ENCODE measurements around the gene SIL1.

- TF ChIP-seq CREB1 (IDR thresholded peaks at IDR 0.05; ENCODE audit: low read depth) (no peak), YY1 (IDR thresholded peaks at IDR 0.05; ENCODE audit: low read depth) (no peak), RAD21 (IDR thresholded peaks at IDR 0.05; ENCODE audit: low read depth) (no peak), CEBPB (IDR thresholded peaks at IDR 0.05) (no peak), FOXM1 (IDR thresholded peaks at IDR 0.05; ENCODE audit: borderline replicate concordance, low read depth) (no peak), ZBTB7A (IDR thresholded peaks at IDR 0.05; ENCODE audit: low read depth) (no peak), TEAD4 (IDR thresholded peaks at IDR 0.05) (no peak), NFIC (IDR thresholded peaks at IDR 0.05) (no peak), EP300 (IDR thresholded peaks at IDR 0.05; ENCODE audit: borderline replicate concordance) (no peak), EGR1 (IDR thresholded peaks at IDR 0.05) (no peak), USF1 (IDR thresholded peaks at IDR 0.05) (no peak), TCF12 (IDR thresholded peaks at IDR 0.05; ENCODE audit: low read depth) (no peak)
- TF ChIP-seq, protein P1, sequence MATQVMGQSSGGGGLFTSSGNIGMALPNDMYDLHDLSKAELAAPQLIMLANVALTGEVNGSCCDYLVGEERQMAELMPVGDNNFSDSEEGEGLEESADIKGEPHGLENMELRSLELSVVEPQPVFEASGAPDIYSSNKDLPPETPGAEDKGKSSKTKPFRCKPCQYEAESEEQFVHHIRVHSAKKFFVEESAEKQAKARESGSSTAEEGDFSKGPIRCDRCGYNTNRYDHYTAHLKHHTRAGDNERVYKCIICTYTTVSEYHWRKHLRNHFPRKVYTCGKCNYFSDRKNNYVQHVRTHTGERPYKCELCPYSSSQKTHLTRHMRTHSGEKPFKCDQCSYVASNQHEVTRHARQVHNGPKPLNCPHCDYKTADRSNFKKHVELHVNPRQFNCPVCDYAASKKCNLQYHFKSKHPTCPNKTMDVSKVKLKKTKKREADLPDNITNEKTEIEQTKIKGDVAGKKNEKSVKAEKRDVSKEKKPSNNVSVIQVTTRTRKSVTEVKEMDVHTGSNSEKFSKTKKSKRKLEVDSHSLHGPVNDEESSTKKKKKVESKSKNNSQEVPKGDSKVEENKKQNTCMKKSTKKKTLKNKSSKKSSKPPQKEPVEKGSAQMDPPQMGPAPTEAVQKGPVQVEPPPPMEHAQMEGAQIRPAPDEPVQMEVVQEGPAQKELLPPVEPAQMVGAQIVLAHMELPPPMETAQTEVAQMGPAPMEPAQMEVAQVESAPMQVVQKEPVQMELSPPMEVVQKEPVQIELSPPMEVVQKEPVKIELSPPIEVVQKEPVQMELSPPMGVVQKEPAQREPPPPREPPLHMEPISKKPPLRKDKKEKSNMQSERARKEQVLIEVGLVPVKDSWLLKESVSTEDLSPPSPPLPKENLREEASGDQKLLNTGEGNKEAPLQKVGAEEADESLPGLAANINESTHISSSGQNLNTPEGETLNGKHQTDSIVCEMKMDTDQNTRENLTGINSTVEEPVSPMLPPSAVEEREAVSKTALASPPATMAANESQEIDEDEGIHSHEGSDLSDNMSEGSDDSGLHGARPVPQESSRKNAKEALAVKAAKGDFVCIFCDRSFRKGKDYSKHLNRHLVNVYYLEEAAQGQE (IDR thresholded peaks at IDR 0.05; ENCODE audit: low read depth): no peak
- TF ChIP-seq, protein P2, sequence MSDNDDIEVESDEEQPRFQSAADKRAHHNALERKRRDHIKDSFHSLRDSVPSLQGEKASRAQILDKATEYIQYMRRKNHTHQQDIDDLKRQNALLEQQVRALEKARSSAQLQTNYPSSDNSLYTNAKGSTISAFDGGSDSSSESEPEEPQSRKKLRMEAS (IDR thresholded peaks at IDR 0.05): no peak
Observed at GRCh38 chr5:139212486-139212885, 14.3 kb upstream of the SIL1 start.
